IPS-NIHi7 (cell line): ENCODE data around the gene SLC29A3.

Experiments
- DNase-seq: peaks from one replicate; pipeline ENCODE4 v3.0.0; 2012; ENCODE audit warnings: mixed read lengths; ENCODE audit errors: extremely low spot score

SLC29A3 gene

GRCh38 chr10:71368643-71369042, 49.6 kb downstream of the SLC29A3 start:
- DNase-seq: no peak

DNA sequence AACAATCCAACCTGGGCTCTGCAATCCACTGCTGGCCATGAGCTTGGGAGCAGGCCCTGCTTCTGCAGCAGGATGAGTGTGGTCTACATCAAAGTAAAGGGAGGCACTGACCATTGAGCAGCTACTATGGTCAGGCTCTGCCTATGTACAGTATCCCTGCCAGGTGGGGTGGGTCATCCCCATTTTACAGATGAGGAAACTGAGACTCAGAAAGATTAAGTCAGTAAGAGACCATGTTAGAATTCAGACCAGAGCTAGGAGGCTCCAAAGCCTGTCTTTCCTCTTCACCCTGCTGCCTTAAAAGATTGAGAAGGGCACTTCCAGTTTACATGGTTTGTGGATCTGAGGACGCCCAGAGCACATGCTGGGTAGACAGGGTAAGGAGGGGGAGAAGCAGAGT, 50.5 kb downstream of the SLC29A3 start:
- no peak for DNase-seq

DNA sequence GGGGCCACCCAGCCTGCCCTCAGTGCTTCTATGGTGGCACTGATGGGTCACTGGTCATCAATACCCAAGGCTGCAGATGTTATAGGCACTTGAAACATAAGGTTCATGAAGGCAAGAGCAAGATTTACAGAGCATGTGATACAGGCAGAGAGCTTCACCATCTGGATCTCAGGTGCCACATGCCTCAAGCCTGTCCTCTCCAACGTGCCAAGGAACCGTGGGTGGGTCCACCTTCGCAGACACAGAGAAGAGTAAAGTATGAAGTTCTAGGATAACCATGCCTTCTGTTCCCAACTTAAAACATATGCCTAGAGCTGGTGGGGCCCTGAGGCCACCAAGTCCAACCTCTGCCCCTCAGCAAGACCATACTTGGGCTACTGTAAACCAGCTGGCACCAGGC, 51.0 kb downstream of the SLC29A3 start:
- no peak for DNase-seq

DNA sequence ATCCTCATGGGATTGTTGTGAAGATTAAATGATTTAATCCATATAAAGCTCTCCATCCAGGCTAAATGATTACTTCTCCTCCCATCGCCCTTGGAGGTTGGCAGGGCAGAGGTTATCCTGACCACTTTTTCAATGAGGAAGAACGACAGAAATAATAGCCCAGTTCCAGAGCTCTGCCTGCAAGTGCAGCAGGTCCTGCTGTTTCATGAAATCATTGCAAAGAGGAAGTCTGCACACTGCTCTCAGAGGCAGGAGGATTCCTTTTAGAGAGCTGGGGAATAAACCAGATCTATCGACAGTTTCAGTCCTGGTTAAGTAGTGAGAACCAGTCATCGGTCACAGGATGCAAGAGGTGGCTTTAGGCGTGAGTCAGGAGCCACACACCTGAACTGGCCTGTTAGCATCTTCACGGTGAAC, 52.7 kb downstream of the SLC29A3 start:
- DNase-seq: no peak

- no peak for DNase-seq
Measured at GRCh38 chr10:71372882-71373495, 53.9 kb downstream of the SLC29A3 start.

DNA sequence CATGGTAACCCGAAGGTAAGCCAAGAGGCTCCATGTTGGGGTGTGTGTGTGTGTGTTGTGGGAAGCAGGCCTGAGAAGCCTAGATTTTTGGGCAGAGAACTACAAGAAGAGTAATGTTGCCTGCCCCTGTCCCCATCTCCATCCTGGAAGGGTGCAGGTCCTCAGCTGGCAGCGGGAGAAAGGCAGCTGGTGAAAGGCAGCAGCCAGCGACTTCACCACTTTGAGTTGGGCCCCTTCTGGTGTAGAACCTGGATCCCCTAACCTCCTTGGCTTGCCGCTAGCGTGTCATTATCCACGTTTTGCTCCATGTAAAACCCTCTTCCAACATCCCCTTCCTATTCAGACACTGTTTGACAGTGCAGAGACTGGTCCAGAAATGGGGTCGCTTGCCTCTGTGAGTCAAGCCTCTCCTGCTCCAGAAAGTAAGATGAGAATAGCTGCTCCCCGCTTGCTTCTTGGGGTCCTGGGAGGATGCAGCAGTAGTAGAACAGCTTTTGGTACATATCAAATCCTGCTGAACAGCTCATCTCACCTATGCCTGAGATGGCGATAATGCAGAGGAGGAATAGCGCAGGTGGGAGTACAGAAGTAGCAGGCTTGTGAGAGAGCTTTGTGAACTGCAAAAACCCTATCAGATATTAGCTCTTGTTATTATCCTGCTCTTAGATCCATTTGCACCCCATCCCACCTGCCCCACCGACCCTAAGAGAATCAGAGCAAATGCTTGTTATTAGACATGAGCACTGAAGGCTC, 55.6 kb downstream of the SLC29A3 start:
- DNase-seq: no peak

DNA sequence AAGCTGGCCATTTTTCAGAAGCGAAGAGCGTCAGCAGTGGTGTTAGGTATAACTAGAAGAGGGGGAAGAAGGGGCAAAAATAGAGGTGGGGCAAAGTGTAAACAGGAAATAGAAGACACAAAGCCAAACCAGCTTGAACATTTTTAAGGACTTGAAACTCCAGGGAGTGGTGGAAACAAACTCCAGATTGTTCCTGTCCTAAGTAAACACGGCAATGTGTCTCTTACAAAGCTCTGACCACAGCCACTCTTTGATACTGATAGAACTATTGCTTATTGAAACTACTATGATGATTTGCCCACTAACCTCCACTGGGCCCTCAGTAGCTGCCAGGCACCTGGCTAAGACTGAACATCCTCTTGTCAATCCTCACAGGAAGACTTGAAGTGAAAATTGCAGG, 56.9 kb downstream of the SLC29A3 start:
- DNase-seq: no peak

DNA sequence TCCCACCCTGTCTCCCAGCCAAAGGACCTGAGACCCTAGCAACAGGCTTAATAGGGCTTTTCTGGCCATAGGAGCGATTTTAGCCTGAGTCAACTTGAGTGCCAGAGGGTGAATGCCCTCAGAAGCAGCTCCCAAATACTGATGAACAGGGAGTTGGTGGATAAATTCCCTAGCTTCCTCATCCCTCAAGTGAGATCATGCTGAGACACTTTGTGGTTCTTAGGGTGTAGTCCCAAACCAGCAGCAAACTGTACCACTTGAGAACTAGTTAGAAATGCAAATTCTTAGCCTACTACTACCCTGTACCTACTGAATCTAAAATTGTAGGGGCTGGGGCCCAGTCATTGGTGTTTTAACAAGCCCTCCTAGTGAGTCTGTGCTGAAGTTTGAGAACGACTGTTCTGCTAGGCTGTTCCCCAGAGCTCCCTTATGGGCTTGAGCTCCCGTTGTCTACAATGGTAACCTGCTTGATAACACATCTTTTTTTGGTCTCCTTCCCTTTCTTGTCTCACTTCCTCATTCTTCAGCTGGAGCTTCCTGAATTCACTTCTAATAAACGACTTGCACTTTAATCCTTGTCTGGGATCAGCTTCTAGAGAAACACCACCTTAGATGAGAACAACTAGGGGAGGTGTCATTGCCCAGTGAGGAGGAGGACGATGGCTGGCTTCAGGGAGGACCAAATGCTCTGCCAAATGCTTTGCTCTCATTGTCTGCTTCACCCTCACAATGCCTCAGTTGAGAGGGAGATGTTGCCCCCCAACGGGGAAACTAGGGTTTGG, 59.5 kb downstream of the SLC29A3 start:
- DNase-seq: no peak

- DNase-seq: no peak
Measured at GRCh38 chr10:71379118-71379766, 60.2 kb downstream of the SLC29A3 start.

- no peak for DNase-seq
Measured at GRCh38 chr10:71380841-71381240, 61.8 kb downstream of the SLC29A3 start.

GRCh38 chr10:71381611-71382010, 62.6 kb downstream of the SLC29A3 start:
- DNase-seq: no peak

DNA sequence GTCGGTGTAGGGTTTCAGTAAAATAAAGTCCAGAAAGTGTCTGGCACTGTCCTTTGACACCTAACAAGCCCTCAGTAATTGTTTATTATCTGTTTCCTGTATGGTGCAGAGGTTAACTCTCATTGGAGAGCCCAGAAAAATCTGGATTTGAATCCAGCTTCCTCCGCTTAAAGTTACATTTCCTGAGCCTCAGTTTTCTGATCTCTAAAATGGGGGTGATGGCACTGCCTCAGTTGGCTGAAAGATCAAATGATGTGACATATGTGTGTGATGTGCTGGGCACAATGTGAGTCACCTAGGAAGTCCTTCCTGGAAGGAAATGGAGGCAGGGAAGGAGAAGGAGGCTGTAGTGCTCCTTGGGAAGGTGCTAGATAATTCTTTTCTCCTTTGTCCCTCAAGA, 63.0 kb downstream of the SLC29A3 start:
- DNase-seq: no peak

- no peak for DNase-seq
Measured at GRCh38 chr10:71382757-71383156, 63.7 kb downstream of the SLC29A3 start.

DNA sequence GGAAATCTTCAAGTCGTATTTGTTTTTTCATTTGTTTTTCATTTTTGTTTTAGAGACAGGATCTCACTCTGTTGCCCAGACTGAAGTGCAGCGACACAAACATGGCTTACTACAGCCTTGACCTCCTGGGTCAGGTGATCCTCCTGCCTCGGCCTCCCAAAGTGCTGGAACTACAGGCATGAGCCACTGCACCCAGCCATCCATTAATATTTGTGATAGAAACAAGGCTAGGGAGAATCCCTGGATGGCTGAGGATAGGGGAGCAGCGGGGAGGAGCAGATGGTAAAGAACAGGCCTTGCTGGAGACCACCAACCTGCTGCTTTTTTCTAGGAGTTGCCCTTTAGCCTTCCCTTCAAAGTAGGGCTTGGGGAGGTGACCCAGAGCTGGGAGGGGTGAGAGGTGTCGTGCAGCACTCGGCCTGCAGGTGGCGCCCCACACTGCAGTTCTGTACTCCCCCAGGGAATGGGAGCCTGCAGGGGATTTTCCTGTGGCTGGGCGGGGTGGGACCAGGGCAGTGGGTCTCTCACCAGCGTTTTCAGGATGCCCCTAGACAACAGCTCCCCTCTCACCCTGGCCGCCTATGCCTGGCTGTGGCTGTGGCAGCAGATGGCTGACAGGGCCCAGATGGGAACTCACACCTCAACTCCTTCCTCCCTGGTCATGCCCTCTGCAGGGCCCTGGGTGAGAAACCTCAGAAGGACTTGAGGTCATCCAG, 65.1 kb downstream of the SLC29A3 start:
- peak; percentile 86 for DNase-seq

- DNase-seq: no peak
Measured at GRCh38 chr10:71388171-71388570, 69.1 kb downstream of the SLC29A3 start.

- DNase-seq: no peak
Measured at GRCh38 chr10:71388583-71389310, 69.7 kb downstream of the SLC29A3 start.

DNA sequence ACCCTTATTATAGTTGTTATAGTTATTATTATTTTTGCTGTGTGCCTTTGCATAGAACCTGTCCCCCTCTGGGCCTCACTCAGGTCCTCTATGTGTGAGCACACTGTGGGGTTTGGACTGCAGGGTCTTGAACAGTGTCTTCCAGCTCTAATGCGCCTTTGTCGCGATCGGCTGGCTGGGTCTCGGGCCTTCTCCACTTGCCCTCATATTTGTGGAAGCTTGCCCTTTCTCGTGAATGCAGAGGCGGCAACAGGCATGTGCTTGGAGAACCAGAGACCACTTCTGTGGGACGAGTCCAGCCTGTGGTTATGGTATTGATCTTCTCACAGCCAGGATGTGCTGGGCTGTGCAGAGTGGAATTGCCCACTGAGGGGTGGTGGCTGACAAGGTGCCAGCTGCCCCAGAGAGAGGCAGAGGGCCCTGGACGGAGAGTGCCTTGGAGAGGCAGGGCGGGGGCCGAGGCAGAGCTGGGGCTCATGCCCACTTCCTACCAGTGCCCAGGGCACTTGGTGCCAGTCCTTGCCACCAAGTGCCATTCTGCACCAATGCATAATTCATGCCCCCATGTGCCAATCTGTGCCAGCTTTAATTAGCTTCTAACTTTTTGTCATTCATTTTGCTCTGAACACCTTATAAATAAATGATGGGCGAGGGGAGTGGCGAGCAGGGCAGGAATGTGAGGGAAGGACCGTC, 70.9 kb downstream of the SLC29A3 start:
- DNase-seq: no peak

DNA sequence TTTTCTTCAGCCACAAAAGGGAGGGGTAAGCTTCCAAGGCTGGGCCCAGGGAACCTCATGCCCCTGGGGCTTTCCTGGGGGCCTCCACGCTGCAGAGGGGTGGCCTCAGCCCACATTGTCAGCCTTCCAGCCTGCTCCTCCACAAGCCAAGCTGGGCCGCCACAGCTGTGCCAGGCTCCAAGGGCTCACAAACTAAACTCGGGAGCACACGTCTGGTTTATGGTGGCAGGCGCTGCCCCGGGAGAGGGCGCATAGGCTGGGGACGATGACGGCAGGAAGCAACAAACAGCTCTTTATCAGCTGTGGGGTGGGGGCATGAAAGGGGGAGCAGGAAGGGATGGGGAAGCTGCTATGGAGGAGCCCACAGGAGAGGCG, 71.4 kb downstream of the SLC29A3 start:
- no peak for DNase-seq

- DNase-seq: no peak
Measured at GRCh38 chr10:71390921-71391690, 72.0 kb downstream of the SLC29A3 start.

GRCh38 chr10:71391701-71392100, 72.6 kb downstream of the SLC29A3 start:
- no peak for DNase-seq
